Measurements from ENCODE around the gene BDP1. TPM values are rescaled to one million over a fixed set of nuclear protein-coding genes. Genes with fewer than 3 reads are reported as not detected.

The BDP1 gene
- total RNA-seq, 1 experiment from 2014 or later, result 22.0 TPM

- H3K9me3 ChIP-seq (ENCODE audit: control insufficient read depth in 1 of 2, insufficient read depth in 1 of 2, low read depth in 1 of 2, low read length in 2 of 2), result no peaks in the 10 kb centered on the region
- no TSS peak for BruUV-seq (replicated peaks)
- ChIA-PET CTCF (interaction anchor here (1.1 to 1.8 kb wide), 2 partner anchors 10 kb away, joined by 5 to 10 read pairs; no protein-coding TSS in a partner anchor), POLR2A (no interaction called here), RAD21 (ENCODE audit: low non-redundant PET in 1 of 2, low total read pairs in 2 of 2, uncharacterized antibody in 2 of 2, unreplicated experiment in 2 of 2) (no interaction called here)
- TF ChIP-seq CEBPB (IDR thresholded peaks at IDR 0.05; ENCODE audit: low read depth), result no peak
- TF ChIP-seq, protein P1, sequence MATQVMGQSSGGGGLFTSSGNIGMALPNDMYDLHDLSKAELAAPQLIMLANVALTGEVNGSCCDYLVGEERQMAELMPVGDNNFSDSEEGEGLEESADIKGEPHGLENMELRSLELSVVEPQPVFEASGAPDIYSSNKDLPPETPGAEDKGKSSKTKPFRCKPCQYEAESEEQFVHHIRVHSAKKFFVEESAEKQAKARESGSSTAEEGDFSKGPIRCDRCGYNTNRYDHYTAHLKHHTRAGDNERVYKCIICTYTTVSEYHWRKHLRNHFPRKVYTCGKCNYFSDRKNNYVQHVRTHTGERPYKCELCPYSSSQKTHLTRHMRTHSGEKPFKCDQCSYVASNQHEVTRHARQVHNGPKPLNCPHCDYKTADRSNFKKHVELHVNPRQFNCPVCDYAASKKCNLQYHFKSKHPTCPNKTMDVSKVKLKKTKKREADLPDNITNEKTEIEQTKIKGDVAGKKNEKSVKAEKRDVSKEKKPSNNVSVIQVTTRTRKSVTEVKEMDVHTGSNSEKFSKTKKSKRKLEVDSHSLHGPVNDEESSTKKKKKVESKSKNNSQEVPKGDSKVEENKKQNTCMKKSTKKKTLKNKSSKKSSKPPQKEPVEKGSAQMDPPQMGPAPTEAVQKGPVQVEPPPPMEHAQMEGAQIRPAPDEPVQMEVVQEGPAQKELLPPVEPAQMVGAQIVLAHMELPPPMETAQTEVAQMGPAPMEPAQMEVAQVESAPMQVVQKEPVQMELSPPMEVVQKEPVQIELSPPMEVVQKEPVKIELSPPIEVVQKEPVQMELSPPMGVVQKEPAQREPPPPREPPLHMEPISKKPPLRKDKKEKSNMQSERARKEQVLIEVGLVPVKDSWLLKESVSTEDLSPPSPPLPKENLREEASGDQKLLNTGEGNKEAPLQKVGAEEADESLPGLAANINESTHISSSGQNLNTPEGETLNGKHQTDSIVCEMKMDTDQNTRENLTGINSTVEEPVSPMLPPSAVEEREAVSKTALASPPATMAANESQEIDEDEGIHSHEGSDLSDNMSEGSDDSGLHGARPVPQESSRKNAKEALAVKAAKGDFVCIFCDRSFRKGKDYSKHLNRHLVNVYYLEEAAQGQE (IDR thresholded peaks at IDR 0.05; ENCODE audit: low read depth), result no peak
- no peak for TF ChIP-seq EZH2 (IDR thresholded peaks at IDR 0.05)
- TF ChIP-seq SP1 (IDR thresholded peaks at IDR 0.05; ENCODE audit: low read depth), result no peak
- H3K27me3 ChIP-seq (ENCODE audit: insufficient read depth, low read length), result no peaks in the 10 kb centered on the region
- 0 out of 4 replicates have a peak, but pooled peaks cover 0 to under 1% of the 10 kb centered on the region in 2 experiments for H3K36me3 ChIP-seq (ENCODE audit: control insufficient read depth in 1 of 2, insufficient read depth in 2 of 2, low read length in 2 of 2)
- no peak overlapping the region for H3K27ac ChIP-seq (ENCODE audit: low read depth, low read length)
- H3K79me2 ChIP-seq (ENCODE audit: insufficient read depth, low read length), result peaks cover 32% of the 10 kb centered on the region
- DNase-seq (ENCODE audit: low read depth, low spot score) (no peak), ATAC-seq (no peak)
- H3K9ac ChIP-seq (ENCODE audit: low read length), result no peak overlapping the region
- H3K4me1 ChIP-seq (ENCODE audit: control insufficient read depth in 1 of 2, insufficient read depth in 2 of 2, low read length in 2 of 2), result peaks cover 10 to 23% of the 10 kb centered on the region in 2 experiments
- intact Hi-C loops (cut with micrococcal nuclease), result no loop called here
- H2AFZ ChIP-seq (ENCODE audit: low read depth, low read length, poor library complexity, severe bottlenecking), result no peak overlapping the region
- H4K20me1 ChIP-seq (ENCODE audit: insufficient read depth), result no peaks in the 10 kb centered on the region
- no peaks in the 10 kb centered on the region for H3K9me2 ChIP-seq (ENCODE audit: insufficient read depth)
- no peak overlapping the region for H3K4me3 ChIP-seq (replicated peaks in 1 of 2; ENCODE audit: low read depth in 1 of 2, low read length in 2 of 2)
- H3K4me2 ChIP-seq (ENCODE audit: low read length), result no peak overlapping the region
Measured at GRCh38 chr5:71591100-71591499, 135.6 kb downstream of the BDP1 start.

DNA sequence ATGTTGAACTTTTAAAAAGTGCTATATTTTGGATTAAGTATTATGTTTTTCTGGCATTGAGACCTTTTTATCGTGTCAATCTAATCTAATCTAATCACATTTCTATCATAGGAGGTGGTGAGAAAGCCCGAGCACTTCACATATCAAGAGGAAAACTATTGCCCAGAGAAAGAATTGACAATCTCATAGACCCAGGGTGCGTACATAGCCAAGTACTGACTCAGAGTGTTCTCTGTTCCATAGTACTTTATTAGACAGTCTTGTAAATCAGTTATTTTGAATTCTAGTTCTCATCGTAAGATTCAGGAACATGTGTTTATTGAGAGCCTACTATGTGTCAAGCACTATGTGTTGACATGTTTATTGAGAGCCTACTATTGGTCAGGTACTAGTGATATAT, 140.7 kb downstream of the BDP1 start:
- DNase-seq (ENCODE audit: low read depth, low spot score) (no peak), ATAC-seq (no peak)
- H3K9ac ChIP-seq (ENCODE audit: low read length), result no peak overlapping the region
- TF ChIP-seq YY1 (IDR thresholded peaks at IDR 0.05; ENCODE audit: extremely low read depth, insufficient replicate concordance, low read depth, low read length), result no peak
- TF ChIP-seq CEBPB (IDR thresholded peaks at IDR 0.05; ENCODE audit: low read depth), result no peak
- TF ChIP-seq ZNF274 (IDR thresholded peaks at IDR 0.05; ENCODE audit: low read depth, low read length), result no peak
- no peak for TF ChIP-seq RAD21 (IDR thresholded peaks at IDR 0.05; ENCODE audit: low read depth)
- no peak for TF ChIP-seq MAX (IDR thresholded peaks at IDR 0.05)
- TF ChIP-seq SP1 (IDR thresholded peaks at IDR 0.05; ENCODE audit: low read depth), result no peak
- no peak for TF ChIP-seq ATF3 (IDR thresholded peaks at IDR 0.05)
- TF ChIP-seq JUND (IDR thresholded peaks at IDR 0.05), result no peak
- ChIA-PET CTCF (no interaction called here), POLR2A (no interaction called here), RAD21 (ENCODE audit: low non-redundant PET in 1 of 2, low total read pairs in 2 of 2, uncharacterized antibody in 2 of 2, unreplicated experiment in 2 of 2) (no interaction called here)
- 0 out of 2 replicates have a peak, but pooled peaks cover 2% of the 10 kb centered on the region for H3K79me2 ChIP-seq (ENCODE audit: insufficient read depth, low read length)
- intact Hi-C loops (cut with micrococcal nuclease), result no loop called here
- H4K20me1 ChIP-seq (ENCODE audit: insufficient read depth), result no peaks in the 10 kb centered on the region
- no peaks in the 10 kb centered on the region for H3K27me3 ChIP-seq (ENCODE audit: insufficient read depth, low read length)
- H3K4me3 ChIP-seq (replicated peaks in 1 of 2; ENCODE audit: low read depth in 1 of 2, low read length in 2 of 2), result no peak overlapping the region
- H3K4me2 ChIP-seq (ENCODE audit: low read length), result no peak overlapping the region
- H3K27ac ChIP-seq (ENCODE audit: low read depth, low read length), result no peak overlapping the region
- peaks cover 20 to 22% of the 10 kb centered on the region in 2 experiments for H3K4me1 ChIP-seq (ENCODE audit: control insufficient read depth in 1 of 2, insufficient read depth in 2 of 2, low read length in 2 of 2)
- no peaks in the 10 kb centered on the region for H3K9me2 ChIP-seq (ENCODE audit: insufficient read depth)
- H2AFZ ChIP-seq (ENCODE audit: low read depth, low read length, poor library complexity, severe bottlenecking), result no peak overlapping the region
- BruUV-seq (replicated peaks), result no TSS peak
- peaks cover 3 to 5% of the 10 kb centered on the region in 2 experiments; a peak in 1 of 4 replicates for H3K36me3 ChIP-seq (ENCODE audit: control insufficient read depth in 1 of 2, insufficient read depth in 2 of 2, low read length in 2 of 2)
- H3K9me3 ChIP-seq (ENCODE audit: control insufficient read depth in 1 of 2, insufficient read depth in 1 of 2, low read depth in 1 of 2, low read length in 2 of 2), result no peaks in the 10 kb centered on the region
